GM12874 (cell line): Measurements from ENCODE around the gene PIMREG.

Experiments
- TF ChIP-seq, protein P1 (sequence below): IDR thresholded peaks from 2 replicates; pipeline ENCODE4 v1.5.1; 2011; ENCODE audit warnings: low read depth, mild to moderate bottlenecking, control low read depth, low read length, moderate library complexity; ENCODE audit not compliant: insufficient read depth

Gene PIMREG

DNA sequence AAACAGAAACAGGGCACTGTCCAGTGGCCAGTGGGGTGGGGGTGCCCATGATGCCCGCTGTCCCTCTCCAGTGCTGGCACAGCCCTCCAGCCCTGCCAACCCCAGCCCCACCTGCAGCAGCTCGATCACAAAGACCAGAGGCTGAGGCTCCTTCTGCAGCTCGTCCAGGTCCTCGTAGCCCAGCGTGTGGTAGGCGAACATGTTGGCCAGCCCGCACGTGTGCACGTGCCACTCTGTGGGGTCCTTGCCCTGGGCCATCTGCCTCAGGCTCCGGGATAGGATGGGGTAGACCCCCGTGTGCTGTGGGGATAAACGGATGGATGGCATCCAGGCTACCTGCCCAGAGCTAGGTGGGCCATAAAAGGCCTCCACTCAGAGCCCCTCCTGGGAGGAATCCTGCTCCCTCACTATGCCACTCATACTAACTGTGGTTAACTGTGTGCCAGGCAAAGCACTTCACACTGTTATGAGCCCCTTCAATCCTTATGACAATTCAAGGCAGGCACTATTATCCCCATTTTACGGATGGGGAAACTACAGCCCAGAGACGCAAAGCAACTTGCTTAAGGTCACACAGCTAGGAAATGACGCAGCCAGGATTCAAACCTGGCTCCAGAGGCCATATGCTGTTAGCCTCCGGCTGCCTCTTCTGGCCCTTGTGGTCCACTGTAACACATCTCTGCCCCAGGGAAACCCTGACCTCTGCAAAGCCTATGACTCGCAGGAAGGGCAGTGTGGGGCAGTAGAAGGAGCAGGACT is 15.9 kb upstream of the PIMREG start:
- TF ChIP-seq, protein P1, sequence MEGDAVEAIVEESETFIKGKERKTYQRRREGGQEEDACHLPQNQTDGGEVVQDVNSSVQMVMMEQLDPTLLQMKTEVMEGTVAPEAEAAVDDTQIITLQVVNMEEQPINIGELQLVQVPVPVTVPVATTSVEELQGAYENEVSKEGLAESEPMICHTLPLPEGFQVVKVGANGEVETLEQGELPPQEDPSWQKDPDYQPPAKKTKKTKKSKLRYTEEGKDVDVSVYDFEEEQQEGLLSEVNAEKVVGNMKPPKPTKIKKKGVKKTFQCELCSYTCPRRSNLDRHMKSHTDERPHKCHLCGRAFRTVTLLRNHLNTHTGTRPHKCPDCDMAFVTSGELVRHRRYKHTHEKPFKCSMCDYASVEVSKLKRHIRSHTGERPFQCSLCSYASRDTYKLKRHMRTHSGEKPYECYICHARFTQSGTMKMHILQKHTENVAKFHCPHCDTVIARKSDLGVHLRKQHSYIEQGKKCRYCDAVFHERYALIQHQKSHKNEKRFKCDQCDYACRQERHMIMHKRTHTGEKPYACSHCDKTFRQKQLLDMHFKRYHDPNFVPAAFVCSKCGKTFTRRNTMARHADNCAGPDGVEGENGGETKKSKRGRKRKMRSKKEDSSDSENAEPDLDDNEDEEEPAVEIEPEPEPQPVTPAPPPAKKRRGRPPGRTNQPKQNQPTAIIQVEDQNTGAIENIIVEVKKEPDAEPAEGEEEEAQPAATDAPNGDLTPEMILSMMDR: no peak

DNA sequence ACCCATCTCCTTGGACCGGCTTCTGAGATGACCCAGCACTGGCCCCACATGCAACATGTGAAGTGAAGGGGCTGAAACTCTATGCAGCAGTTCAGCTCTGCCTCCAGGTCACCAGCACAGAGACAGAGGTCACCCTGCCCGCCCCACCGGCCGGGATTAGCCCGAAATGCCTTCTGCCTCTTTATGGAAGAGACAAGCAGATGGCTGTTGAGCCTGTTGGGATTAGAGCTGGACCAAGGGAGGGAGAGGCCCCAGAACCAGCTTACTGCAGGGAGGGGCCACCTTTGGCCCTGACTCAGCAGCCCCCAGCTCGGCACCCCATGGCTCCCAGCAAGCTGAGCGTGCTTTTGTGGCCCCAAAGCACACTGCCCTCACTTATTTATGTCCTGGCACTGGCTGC is 15.0 kb upstream of the PIMREG start:
- TF ChIP-seq, protein P1: no peak

DNA sequence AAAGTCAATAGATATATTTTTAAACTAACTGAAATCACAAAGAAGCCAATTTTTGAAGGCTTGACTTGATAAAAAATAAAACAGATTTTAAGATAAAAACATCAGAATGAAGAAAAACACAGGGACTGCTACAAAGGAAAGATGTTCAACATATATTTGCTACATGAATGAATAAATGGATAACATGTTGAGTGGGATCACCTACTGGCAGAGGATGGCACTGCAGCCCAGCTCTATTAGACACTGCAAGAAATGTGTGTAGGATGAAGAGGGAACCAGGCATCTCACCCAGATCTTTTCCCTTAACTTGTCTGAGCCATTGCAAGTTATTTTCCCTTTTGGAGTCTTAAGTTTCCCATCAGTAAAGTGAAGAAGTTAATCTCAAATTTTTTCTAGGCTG is 13.5 kb upstream of the PIMREG start:
- TF ChIP-seq, protein P1: peak; percentile 38; the same call in 1 of the 2 replicates

DNA sequence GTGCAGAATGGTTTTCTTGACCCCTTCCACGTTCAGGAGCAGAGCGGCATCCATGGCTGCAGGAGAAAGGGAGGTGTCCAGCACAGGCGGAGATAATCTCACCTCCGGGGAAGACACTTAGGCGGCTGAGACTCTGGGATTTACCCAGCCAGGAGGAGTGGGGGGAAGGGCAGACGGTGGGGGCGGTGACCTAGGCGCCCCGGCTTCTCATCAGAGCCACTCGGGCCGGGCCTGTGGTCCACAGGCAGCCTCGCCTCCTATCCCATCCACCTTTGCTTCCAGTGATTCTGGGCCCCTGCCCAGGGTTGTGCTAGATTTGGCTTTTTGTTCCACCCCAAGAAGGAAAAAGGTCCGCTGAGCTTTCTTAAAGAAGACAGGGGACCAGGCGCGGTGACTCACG is 9.2 kb upstream of the PIMREG start, which contains the start of gene AIPL1:
Gene AIPL1, minus strand, starts transcription at position 71 of the 400 bp plus-strand sequence. Its CDS starts 17 bp downstream, at position 54.
- TF ChIP-seq, protein P1: no peak

DNA sequence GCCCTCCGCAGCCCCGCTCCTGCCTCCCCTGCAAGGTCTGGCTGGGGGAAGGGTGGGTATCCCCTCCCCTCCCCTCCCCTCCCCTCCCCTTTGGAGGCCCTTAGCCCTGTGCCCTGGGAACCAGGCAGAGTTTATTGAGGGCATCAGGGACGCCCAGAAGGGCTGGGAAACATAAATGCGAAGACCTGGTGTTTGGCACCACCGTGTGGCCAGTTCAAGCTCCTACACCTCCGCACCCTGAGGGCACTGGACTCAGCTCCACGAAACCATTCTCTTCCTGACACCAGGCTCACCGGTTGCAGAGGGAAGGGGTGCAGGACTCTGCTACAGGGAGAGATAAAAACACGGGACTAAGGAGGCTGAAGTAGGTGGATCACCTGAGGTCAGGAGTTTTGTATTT is 8.3 kb upstream of the PIMREG start:
- TF ChIP-seq, protein P1: peak; percentile 85

DNA sequence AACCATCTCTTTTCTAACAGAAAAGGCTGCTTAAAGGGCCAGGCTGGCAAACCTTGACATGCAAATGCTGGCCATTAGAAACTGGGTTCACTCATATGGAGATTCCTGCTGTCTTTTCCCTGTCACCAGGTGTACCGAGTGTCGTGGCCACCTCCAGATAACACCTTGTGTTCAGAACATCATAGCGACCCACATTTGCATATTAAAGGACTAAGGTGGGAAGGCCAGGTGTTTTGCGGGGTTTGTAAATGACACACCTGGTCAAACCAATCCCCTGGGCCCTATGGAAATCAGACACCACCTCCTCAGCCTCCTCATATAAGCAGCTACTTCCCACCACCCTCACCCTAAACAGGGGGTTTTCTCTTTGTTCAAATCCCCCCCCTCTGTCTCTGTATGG is 6.8 kb upstream of the PIMREG start:
- TF ChIP-seq, protein P1: no peak

DNA sequence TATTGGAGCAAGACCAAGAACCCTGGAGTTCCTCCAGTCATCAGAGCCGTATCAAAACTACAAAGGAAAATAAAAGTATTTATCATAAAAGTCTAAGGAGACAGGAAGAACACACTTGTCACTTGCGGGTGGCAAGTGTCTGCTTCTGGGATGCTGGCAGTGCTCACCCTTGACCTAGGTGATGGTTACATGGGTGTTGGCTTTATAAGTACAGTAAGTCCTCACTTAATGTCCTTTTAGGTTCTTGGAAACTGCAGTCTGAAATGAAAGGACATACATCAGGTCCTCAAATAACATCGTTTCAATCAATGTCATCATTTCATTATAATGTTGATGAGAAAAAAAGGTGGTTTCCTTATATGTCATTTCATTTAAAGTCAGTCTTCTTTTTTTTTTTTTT is 6.3 kb upstream of the PIMREG start:
- TF ChIP-seq, protein P1: no peak

DNA sequence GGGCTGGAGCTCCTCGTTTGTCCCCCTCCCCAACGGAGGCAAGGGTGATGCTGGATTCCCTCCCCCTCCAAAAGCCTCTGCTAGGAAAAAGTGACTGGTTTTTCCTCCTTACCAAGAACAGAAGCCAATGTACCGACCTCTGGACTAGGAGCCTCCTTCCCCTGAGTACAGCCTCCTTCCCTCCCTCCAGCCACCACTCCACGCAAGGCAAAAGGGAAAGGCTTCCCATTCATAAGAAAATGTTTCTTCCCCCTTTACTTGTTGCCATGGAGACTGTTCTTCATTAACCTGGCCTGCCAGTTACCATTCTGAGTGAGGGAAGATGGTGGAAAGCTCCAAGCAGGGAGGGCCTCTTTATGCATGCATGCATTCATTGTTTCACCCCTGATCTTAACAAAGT is 4.3 kb upstream of the PIMREG start:
- TF ChIP-seq, protein P1: no peak
